SH-SY5Y (cell line): ENCODE data around the gene ART5.

Experiments used
- GATA2 ChIP-seq: IDR thresholded peaks from 2 replicates; pipeline ENCODE4 v1.6.1; 2011; ENCODE audit warnings: mild to moderate bottlenecking, low read depth, low read length
- GATA3 ChIP-seq: IDR thresholded peaks from 2 replicates; pipeline ENCODE4 v1.6.1; 2011; ENCODE audit warnings: low read depth, mild to moderate bottlenecking, low read length, moderate library complexity

- TF ChIP-seq GATA2: no peak
- no peak for TF ChIP-seq GATA3
These were observed 14.5 kb downstream of the ART5 start for GRCh38 chr11:3627291-3627690.
